ENCODE results near the gene LDHAL6A.
"Not testable (repeated sequence)": the region's sequence is repeated elsewhere in the genome, so short reads cannot be mapped to it uniquely, and the experiment has no call there.

Gene LDHAL6A

GRCh38 chr11:18455686-18456372, at the start of gene LDHAL6A:
Gene LDHAL6A (plus strand): TSS chr11:18455856. CDS start chr11:18456681, 825 bp downstream.
- DNase-seq = no peak

- not testable (repeated sequence) for DNase-seq
Observed at GRCh38 chr11:18407400-18407799, 48.3 kb upstream of the LDHAL6A start.

- DNase-seq = no peak
Observed at GRCh38 chr11:18408558-18409291, 46.9 kb upstream of the LDHAL6A start.

- no peak for DNase-seq
Observed at GRCh38 chr11:18416459-18416858, 39.2 kb upstream of the LDHAL6A start.

- no peak for DNase-seq
Observed at GRCh38 chr11:18419040-18419439, 36.6 kb upstream of the LDHAL6A start.

- no peak for DNase-seq
Observed at GRCh38 chr11:18420067-18420466, 35.6 kb upstream of the LDHAL6A start.

GRCh38 chr11:18427240-18427639, 28.4 kb upstream of the LDHAL6A start:
- DNase-seq = no peak

GRCh38 chr11:18429332-18429731, 26.3 kb upstream of the LDHAL6A start:
- DNase-seq = no peak

- no peak for DNase-seq
Observed at GRCh38 chr11:18438691-18439090, 17.0 kb upstream of the LDHAL6A start.

- no peak for DNase-seq
Observed at GRCh38 chr11:18449251-18449650, 6.4 kb upstream of the LDHAL6A start.

- DNase-seq = no peak
Observed at GRCh38 chr11:18452927-18453326, 2.7 kb upstream of the LDHAL6A start.

- DNase-seq = no peak
Observed at GRCh38 chr11:18457450-18457849, 1.8 kb downstream of the LDHAL6A start.

- DNase-seq = no peak
Observed at GRCh38 chr11:18459634-18460033, 4.0 kb downstream of the LDHAL6A start.

- DNase-seq = no peak
Observed at GRCh38 chr11:18461909-18462308, 6.3 kb downstream of the LDHAL6A start.

- DNase-seq = no peak
Observed at GRCh38 chr11:18463439-18463838, 7.8 kb downstream of the LDHAL6A start.

- DNase-seq = no peak
Observed at GRCh38 chr11:18466402-18466801, 10.7 kb downstream of the LDHAL6A start.

GRCh38 chr11:18468059-18468458, 12.4 kb downstream of the LDHAL6A start:
- DNase-seq = no peak

GRCh38 chr11:18468961-18469360, 13.3 kb downstream of the LDHAL6A start:
- no peak for DNase-seq

- peak in 1 of 2 donors; percentile 10 for DNase-seq
Observed at GRCh38 chr11:18471995-18472394, 16.3 kb downstream of the LDHAL6A start.

GRCh38 chr11:18472587-18472986, 16.9 kb downstream of the LDHAL6A start:
- no peak for DNase-seq

GRCh38 chr11:18479063-18479462, 23.4 kb downstream of the LDHAL6A start:
- DNase-seq = no peak

GRCh38 chr11:18485913-18486528, 30.4 kb downstream of the LDHAL6A start:
- DNase-seq = no peak

- DNase-seq = no peak
Observed at GRCh38 chr11:18490319-18490718, 34.7 kb downstream of the LDHAL6A start.

Data from stimulated activated CD4-positive, alpha-beta T cell treated with anti-CD3 and anti-CD28 coated beads, Interleukin-2, amount 100 ng/mL, for 48 hours (primary cell).